Measurements from ENCODE around the gene TMEM43. TPM values are rescaled to one million over a fixed set of nuclear protein-coding genes. Genes with fewer than 3 reads are reported as not detected.

TMEM43 gene
- total and polyA plus RNA-seq, 2 of the 8 experiments (the other 6 are each of a cell fraction or from before 2014, with no cell fraction given): 27.0 to 33.7 TPM

- H4K91ac ChIP-seq (replicated peaks; ENCODE audit: insufficient read length, low read length): no peak overlapping the region
- peak overlapping the region in 3 of 4 experiments; percentile 84 to 91 (median 87); a peak in 4 of 8 replicates for H3K4me3 ChIP-seq (ENCODE audit: extremely low read depth in 1 of 4, insufficient read depth in 2 of 4, low read depth in 3 of 4, low read length in 4 of 4)
- H3K9me3 ChIP-seq (ENCODE audit: insufficient read depth in 2 of 2, low read depth in 1 of 2, low read length in 1 of 2): no peaks in the 10 kb centered on the region
- no peak overlapping the region for H3K18ac ChIP-seq (ENCODE audit: extremely low read depth, low read length)
- H3K27ac ChIP-seq (ENCODE audit: low read depth, low read length): no peak overlapping the region
- FAIRE-seq: no peak
- WGBS, 2 experiments (ENCODE audit: extremely low coverage in 1 of 2, insufficient coverage in 1 of 2, insufficient read length in 1 of 2, insufficient replicate concordance in 2 of 2, low coverage in 1 of 2, low lambda C conversion rate in 2 of 2, missing lambda C conversion rate in 1 of 2): 100% methylated on average over 1 of the region's 1 CpG; no CpG with 5 or more reads in 1 of the 2 experiments
- no peak overlapping the region for H2BK120ac ChIP-seq (replicated peaks; ENCODE audit: low read depth, low read length)
- no peak overlapping the region for H2AFZ ChIP-seq (ENCODE audit: low read length)
- ChIA-PET CTCF (ENCODE audit: partially characterized antibody) (interaction anchor here (0.7 to 2.9 kb wide), 3 partner anchors 22 to 25 kb away, joined by 3 to 25 read pairs (median 4); no protein-coding TSS in a partner anchor), POLR2A (ENCODE audit: partially characterized antibody) (interaction anchor here (1.0 to 2.3 kb wide), 10 partner anchors 8 to 353 kb away, joined by 3 to 11 read pairs (median 4); partner anchors contain the start of genes CHCHD4 and TMEM43)
- no peak overlapping the region for H3K14ac ChIP-seq (ENCODE audit: insufficient read length)
- no peak overlapping the region for H2BK20ac ChIP-seq (ENCODE audit: low read length)
- no peak overlapping the region for H3K56ac ChIP-seq (replicated peaks; ENCODE audit: insufficient read length, low read depth, low read length)
- H3K23ac ChIP-seq (ENCODE audit: insufficient read length): no peak overlapping the region
- peaks cover 0 to 49% of the 10 kb centered on the region in 2 experiments; a peak in 3 of 4 replicates for H3K79me2 ChIP-seq (ENCODE audit: control insufficient read depth in 1 of 2, insufficient read depth in 2 of 2, low read length in 2 of 2)
- peaks cover 3% of the 10 kb centered on the region; the same call in 1 of the 2 replicates for H3K79me1 ChIP-seq (ENCODE audit: low read depth, low read length)
- DNase-seq (ENCODE audit: low read depth in 1 of 2, low spot score in 2 of 2): no peak
- no peak overlapping the region for H2AK5ac ChIP-seq (ENCODE audit: low read depth, low read length)
- H3K23me2 ChIP-seq (ENCODE audit: low read depth, low read length): peaks cover 6% of the 10 kb centered on the region
- no peak overlapping the region for H3K4ac ChIP-seq (replicated peaks; ENCODE audit: insufficient read length, low read depth, low read length)
- H4K20me1 ChIP-seq (replicated peaks in 1 of 2; ENCODE audit: control insufficient read depth in 1 of 2, insufficient read depth in 2 of 2, low read length in 2 of 2): no peaks in the 10 kb centered on the region
- H3K9ac ChIP-seq (replicated peaks in 1 of 4; ENCODE audit: extremely low read depth in 1 of 4, low read depth in 3 of 4, low read length in 3 of 4): no peak overlapping the region
- no peak overlapping the region for H4K8ac ChIP-seq (ENCODE audit: extremely low read depth, insufficient read depth, low read length)
- peak overlapping the region; percentile 61 to 99; a peak in 3 of 4 replicates for H3K4me2 ChIP-seq (ENCODE audit: insufficient read depth in 1 of 2, low read depth in 2 of 2, low read length in 2 of 2)
- no peak overlapping the region for H4K5ac ChIP-seq (ENCODE audit: insufficient read length, low read depth, low read length)
- no peak overlapping the region for H2BK5ac ChIP-seq (ENCODE audit: low read depth, low read length)
- H2BK12ac ChIP-seq (ENCODE audit: low read depth, low read length): no peak overlapping the region
- peaks cover 0 to 2% (median under 1%) of the 10 kb centered on the region in 4 experiments; a peak in 3 of 7 replicates for H3K4me1 ChIP-seq (replicated peaks in 1 of 4; ENCODE audit: control insufficient read depth in 3 of 4, insufficient read depth in 4 of 4, low read length in 3 of 4)
- peaks cover 4 to 32% (median 14%) of the 10 kb centered on the region in 4 experiments; a peak in 6 of 8 replicates for H3K36me3 ChIP-seq (ENCODE audit: control insufficient read depth in 2 of 4, insufficient read depth in 4 of 4, low read length in 3 of 4)
- TF ChIP-seq USF2 (IDR thresholded peaks at IDR 0.05; ENCODE audit: low read length) (no peak), RAD21 (IDR thresholded peaks at IDR 0.05 in 1 of 2, conservative IDR thresholded peaks at IDR 0.05 in 1 of 2; ENCODE audit: low read depth in 2 of 2, low read length in 2 of 2) (no peak), EZH2 (IDR thresholded peaks at IDR 0.05; ENCODE audit: low read depth, low read length, severe bottlenecking) (no peak), MAFK (IDR thresholded peaks at IDR 0.05; ENCODE audit: low read depth, low read length) (no peak), SIRT6 (IDR thresholded peaks at IDR 0.05; ENCODE audit: low read length) (no peak), SRF (IDR thresholded peaks at IDR 0.05; ENCODE audit: low read depth, low read length) (no peak), TCF12 (IDR thresholded peaks at IDR 0.05; ENCODE audit: low read depth, low read length) (no peak), RNF2 (IDR thresholded peaks at IDR 0.05; ENCODE audit: borderline replicate concordance, low read depth, low read length, missing control alignments, poor library complexity, severe bottlenecking) (no peak), SP4 (IDR thresholded peaks at IDR 0.05; ENCODE audit: low read length) (no peak), CBX5 (IDR thresholded peaks at IDR 0.05; ENCODE audit: low read depth, low read length) (no peak)
- H2BK15ac ChIP-seq (ENCODE audit: low read length): no peak overlapping the region
- H3K27me3 ChIP-seq (replicated peaks in 1 of 4; ENCODE audit: control insufficient read depth in 3 of 4, extremely low read depth in 1 of 4, insufficient read depth in 3 of 4, low read length in 3 of 4): no peaks in the 10 kb centered on the region; a peak in 1 of 7 replicates
These were observed 54.9 kb downstream of the TMEM43 start for GRCh38 chr3:14179795-14180194.
